ENCODE data around the gene ACTL9. TPM values are rescaled to one million over a fixed set of nuclear protein-coding genes. Genes with fewer than 3 reads are reported as not detected.

The ACTL9 gene
- total RNA-seq, 4 donors from 2014 or later, result not detected

GRCh38 chr19:8681345-8682029 lies 17.1 kb downstream of the ACTL9 start:
- TF ChIP-seq CTCF (IDR thresholded peaks at IDR 0.05; ENCODE audit: low read depth), result no peak

- TF ChIP-seq CTCF (IDR thresholded peaks at IDR 0.05; ENCODE audit: low read depth), result no peak
Measured at GRCh38 chr19:8680676-8681344, 17.8 kb downstream of the ACTL9 start.

GRCh38 chr19:8678244-8678807 lies 20.3 kb downstream of the ACTL9 start:
- no peak for TF ChIP-seq CTCF (IDR thresholded peaks at IDR 0.05; ENCODE audit: low read depth)

GRCh38 chr19:8675066-8675465 lies 23.5 kb downstream of the ACTL9 start:
- no peak for TF ChIP-seq CTCF (IDR thresholded peaks at IDR 0.05; ENCODE audit: low read depth)

GRCh38 chr19:8673276-8673891 lies 25.2 kb downstream of the ACTL9 start:
- no peak for TF ChIP-seq CTCF (IDR thresholded peaks at IDR 0.05; ENCODE audit: low read depth)

- TF ChIP-seq CTCF (IDR thresholded peaks at IDR 0.05; ENCODE audit: low read depth), result no peak
Measured at GRCh38 chr19:8666814-8667405, 31.7 kb downstream of the ACTL9 start.
